IMR-90 (cell line): ENCODE results near the gene HSPA1A. TPM values are rescaled to one million over a fixed set of nuclear protein-coding genes. Genes with fewer than 3 reads are reported as not detected.
"Not testable (repeated sequence)": the region's sequence is repeated elsewhere in the genome, so short reads cannot be mapped to it uniquely, and the experiment has no call there.

Experiments used
- ATAC-seq: fragments of 200-7000 bp; cut with Tn5 transposase; 2 replicates; pipeline ENCODE4 v1.9.1; 2020; ENCODE audit warnings: low read depth, mild to moderate bottlenecking, moderate library complexity
- BruUV-seq: library from RNA; stranded (reverse); fragments of 400-500 nt; replicated peaks from 2 replicates; lab custom pipeline; 2021; lab: Mats Ljungman, UMichigan
- CTCF ChIA-PET: fragments of 300-600 bp; formaldehyde crosslinking; extraction: SDS; loops from one replicate; lab custom pipeline; 2021; ENCODE audit warnings: antibody characterized with exemption; lab: Yijun Ruan, JAX
- POLR2A ChIA-PET: fragments of 300-600 bp; sonication (Branson Sonifier 250); formaldehyde crosslinking; loops from one replicate; lab custom pipeline; 2022; ENCODE audit warnings: antibody characterized with exemption; ENCODE audit not compliant: unreplicated experiment; lab: Charles Lee
- DNase-seq: peaks from one replicate; pipeline ENCODE4 v3.0.0; 2013
- H2AFZ ChIP-seq: replicated peaks from 2 replicates; pipeline ENCODE3; 2013; ENCODE audit warnings: low read length, mild to moderate bottlenecking; ENCODE audit not compliant: poor library complexity
- H2AK5ac ChIP-seq: 2 replicates; pipeline ENCODE4 v1.6.1; 2013; ENCODE audit warnings: low read depth, low read length, inconsistent platforms
- H2AK9ac ChIP-seq: replicated peaks from 2 replicates; pipeline ENCODE3; 2013; ENCODE audit warnings: mild to moderate bottlenecking, low read depth, low read length, moderate library complexity; ENCODE audit not compliant: poor library complexity
- H2BK120ac ChIP-seq: 2 replicates; pipeline ENCODE4 v1.6.1; 2013; ENCODE audit warnings: low read depth, low read length, inconsistent platforms
- H2BK15ac ChIP-seq: 3 replicates; pipeline ENCODE4 v1.6.1; 2013; ENCODE audit warnings: low read depth, low read length, inconsistent platforms
- H2BK20ac ChIP-seq: 2 replicates; pipeline ENCODE4 v1.6.1; 2013; ENCODE audit warnings: low read depth, mild to moderate bottlenecking, inconsistent platforms, low read length, moderate library complexity
- H2BK5ac ChIP-seq: 2 replicates; pipeline ENCODE4 v1.6.1; 2013; ENCODE audit warnings: mild to moderate bottlenecking, low read depth, low read length, inconsistent platforms; ENCODE audit not compliant: poor library complexity, severe bottlenecking
- H3K14ac ChIP-seq: replicated peaks from 2 replicates; pipeline ENCODE4 v1.6.1; 2013; ENCODE audit warnings: low read depth, low read length, inconsistent platforms
- H3K18ac ChIP-seq: 2 replicates; pipeline ENCODE4 v1.6.1; 2013; ENCODE audit warnings: low read depth, low read length, control low read depth
- H3K23ac ChIP-seq: 2 replicates; pipeline ENCODE4 v1.6.1; 2013; ENCODE audit warnings: low read depth, low read length, inconsistent platforms
- H3K27ac ChIP-seq: 2 replicates; pipeline ENCODE4 v1.5.1; 2013; ENCODE audit warnings: mild to moderate bottlenecking, control low read depth, low read length; ENCODE audit not compliant: insufficient read depth
- H3K27me3 ChIP-seq: 2 replicates; pipeline ENCODE4 v1.6.1; 2013; ENCODE audit warnings: low read length; ENCODE audit not compliant: control insufficient read depth, insufficient read depth
- H3K36me3 ChIP-seq: 2 replicates; pipeline ENCODE4 v1.6.1; 2013; ENCODE audit warnings: low read length, mixed read lengths; ENCODE audit not compliant: control insufficient read depth, insufficient read depth
- H3K4ac ChIP-seq: 2 replicates; pipeline ENCODE4 v1.6.1; 2013; ENCODE audit warnings: low read depth, low read length, inconsistent platforms
- H3K4me1 ChIP-seq: 2 replicates; pipeline ENCODE4 v1.6.1; 2013; ENCODE audit warnings: low read length, mixed read lengths; ENCODE audit not compliant: control insufficient read depth, insufficient read depth
- H3K4me2 ChIP-seq: 2 replicates; pipeline ENCODE4 v1.6.1; 2013; ENCODE audit warnings: low read depth, mild to moderate bottlenecking, control low read depth, low read length, moderate library complexity
- H3K4me3 ChIP-seq: 2 replicates; pipeline ENCODE4 v1.5.1; 2013; ENCODE audit warnings: low read depth, mild to moderate bottlenecking, control low read depth, low read length, moderate library complexity; ENCODE audit not compliant: insufficient read depth
- H3K56ac ChIP-seq: 2 replicates; pipeline ENCODE4 v1.6.1; 2013; ENCODE audit warnings: low read length, inconsistent platforms; ENCODE audit not compliant: insufficient read depth; ENCODE audit errors: extremely low read depth
- H3K79me1 ChIP-seq, 2 experiments: 2 replicates each; pipeline ENCODE4 v1.6.1; 2013; ENCODE audit warnings: low read length in 2 of 2, inconsistent platforms in 1 of 2, low read depth in 1 of 2
- H3K9ac ChIP-seq: 2 replicates; pipeline ENCODE4 v1.6.1; 2013; ENCODE audit warnings: low read depth, low read length, control low read depth
- H3K9me1 ChIP-seq: 2 replicates; pipeline ENCODE4 v1.6.1; 2013; ENCODE audit warnings: low read length, inconsistent platforms; ENCODE audit not compliant: insufficient read depth
- H3K9me3 ChIP-seq: 2 replicates; pipeline ENCODE4 v1.6.1; 2013; ENCODE audit warnings: low read length; ENCODE audit not compliant: control insufficient read depth, insufficient read depth
- H4K20me1 ChIP-seq: 2 replicates; pipeline ENCODE4 v1.6.1; 2013; ENCODE audit warnings: low read length, inconsistent platforms; ENCODE audit not compliant: insufficient read depth
- H4K5ac ChIP-seq: 2 replicates; pipeline ENCODE4 v1.6.1; 2013; ENCODE audit warnings: mild to moderate bottlenecking, low read depth, low read length, control low read depth
- H4K8ac ChIP-seq, 2 experiments: 2 replicates each; pipeline ENCODE4 v1.6.1; 2013; ENCODE audit warnings: low read depth in 2 of 2, low read length in 2 of 2, control low read depth in 1 of 2, inconsistent platforms in 1 of 2
- H4K91ac ChIP-seq: 2 replicates; pipeline ENCODE4 v1.6.1; 2013; ENCODE audit warnings: low read depth, low read length, inconsistent platforms; ENCODE audit not compliant: insufficient read depth
- WGBS, 2 experiments: methylation state at CpG; one replicate each; pipeline versions ENCODE4 v1.1.5 to v1.1.7; 2013; ENCODE audit warnings: missing lambda C conversion rate in 2 of 2; ENCODE audit not compliant: insufficient read length in 1 of 2; ENCODE audit errors: extremely low coverage in 2 of 2; 5-methylcytosine and 5-hydroxymethylcytosine counted together
- dilution Hi-C: fragments of 300-500 bp; cut with HindIII; formaldehyde crosslinking; loops from one replicate; pipeline ENCODE4 v1.14.3; 2018; ENCODE audit warnings: low sequenced_read_pairs; ENCODE audit not compliant: unreplicated experiment
- in situ Hi-C: fragments of 300-500 bp; cut with MboI; formaldehyde crosslinking; loops from 3 replicates; pipeline ENCODE4 v1.14.3; 2019; ENCODE audit warnings: low sequenced_read_pairs, inconsistent platforms, mixed read lengths
- intact Hi-C: fragments of 100-400 bp; cut with micrococcal nuclease; formaldehyde crosslinking; loops from 2 replicates; pipeline ENCODE4 v1.10.0; 2022
- polyA plus RNA-seq, 3 experiments: library from polyadenylated mRNA; depleted of rRNA; stranded (reverse); fragments of >200 nt; gene quantifications; 2 replicates each; pipeline ENCODE4 v1.2.3, GENCODE V29; 2012; ENCODE audit warnings: low replicate concordance in 1 of 3
- total RNA-seq: library from RNA; depleted of rRNA; stranded (reverse); fragments of >200 nt; gene quantifications from 2 replicates; pipeline ENCODE4 v1.2.3, GENCODE V29; 2012

The HSPA1A gene
- total and polyA plus RNA-seq, 2 of the 4 experiments (the other 2 are of a cell fraction), result 94.6 to 95.3 TPM

GRCh38 chr6:31808599-31808998 is 6.7 kb upstream of the HSPA1A start:
- H2AFZ ChIP-seq, dilution Hi-C loops, H3K14ac ChIP-seq, H3K9me1 ChIP-seq, intact Hi-C loops, H2BK20ac ChIP-seq, DNase-seq, H4K8ac ChIP-seq, H3K56ac ChIP-seq, CTCF ChIA-PET, H3K23ac ChIP-seq, H3K4me3 ChIP-seq, H3K27me3 ChIP-seq, H2BK5ac ChIP-seq, H3K9ac ChIP-seq, H3K36me3 ChIP-seq, H3K4me2 ChIP-seq, BruUV-seq, H3K27ac ChIP-seq, H4K20me1 ChIP-seq, H2AK5ac ChIP-seq, in situ Hi-C loops, H3K4ac ChIP-seq, H2BK15ac ChIP-seq, H3K4me1 ChIP-seq, ATAC-seq, H2BK120ac ChIP-seq, H2AK9ac ChIP-seq, H3K9me3 ChIP-seq, H4K91ac ChIP-seq, POLR2A ChIA-PET, H3K18ac ChIP-seq, H4K5ac ChIP-seq: not testable (repeated sequence)
- peaks cover 13 to 24% of the 10 kb centered on the region in 2 experiments for H3K79me1 ChIP-seq
- 100% methylated on average over 3 of the region's 10 CpGs; no CpG with 5 or more reads in 1 of the 2 experiments for WGBS, 2 experiments
